MM.1S (cell line): ENCODE measurements around the gene PIKFYVE.

ENCODE experiments used
- EZH2 ChIP-seq: fragments of 300-600 bp; sonication (generic); optimal IDR thresholded peaks from 2 replicates; pipeline ENCODE3; 2017; ENCODE audit warnings: low read depth, mild to moderate bottlenecking, antibody characterized with exemption, low read length, mixed read lengths
- EZH2phosphoT487 ChIP-seq: fragments of 300-600 bp; sonication (generic); IDR thresholded peaks from 2 replicates; pipeline ENCODE4 v1.6.1; 2018; ENCODE audit warnings: antibody characterized with exemption, low read length
- TF ChIP-seq, protein P1 (sequence below): fragments of 300-600 bp; sonication (generic); IDR thresholded peaks from 2 replicates; pipeline ENCODE4 v1.5.1; 2016; ENCODE audit warnings: antibody characterized with exemption, low read length, mixed read lengths

DNA sequence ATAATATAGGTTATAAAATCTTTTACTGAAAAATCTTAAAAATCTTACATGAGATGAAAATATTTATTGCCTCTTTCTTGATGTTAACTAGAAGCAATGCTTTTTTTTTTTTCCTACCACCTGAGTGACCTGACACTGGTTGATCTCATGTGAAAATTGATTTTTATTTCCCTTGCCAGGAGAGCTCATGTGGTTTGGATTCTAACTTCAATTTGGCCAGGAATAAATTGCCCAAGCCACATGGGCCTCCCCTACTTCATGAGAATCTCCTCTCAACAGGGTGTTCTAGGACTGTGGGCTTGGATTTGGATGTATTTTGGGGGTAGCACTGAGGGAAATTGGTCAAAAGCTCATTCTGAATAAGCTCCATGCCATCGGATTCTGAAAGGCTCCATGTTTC lies 31.3 kb upstream of the PIKFYVE start:
- TF ChIP-seq, protein P1, sequence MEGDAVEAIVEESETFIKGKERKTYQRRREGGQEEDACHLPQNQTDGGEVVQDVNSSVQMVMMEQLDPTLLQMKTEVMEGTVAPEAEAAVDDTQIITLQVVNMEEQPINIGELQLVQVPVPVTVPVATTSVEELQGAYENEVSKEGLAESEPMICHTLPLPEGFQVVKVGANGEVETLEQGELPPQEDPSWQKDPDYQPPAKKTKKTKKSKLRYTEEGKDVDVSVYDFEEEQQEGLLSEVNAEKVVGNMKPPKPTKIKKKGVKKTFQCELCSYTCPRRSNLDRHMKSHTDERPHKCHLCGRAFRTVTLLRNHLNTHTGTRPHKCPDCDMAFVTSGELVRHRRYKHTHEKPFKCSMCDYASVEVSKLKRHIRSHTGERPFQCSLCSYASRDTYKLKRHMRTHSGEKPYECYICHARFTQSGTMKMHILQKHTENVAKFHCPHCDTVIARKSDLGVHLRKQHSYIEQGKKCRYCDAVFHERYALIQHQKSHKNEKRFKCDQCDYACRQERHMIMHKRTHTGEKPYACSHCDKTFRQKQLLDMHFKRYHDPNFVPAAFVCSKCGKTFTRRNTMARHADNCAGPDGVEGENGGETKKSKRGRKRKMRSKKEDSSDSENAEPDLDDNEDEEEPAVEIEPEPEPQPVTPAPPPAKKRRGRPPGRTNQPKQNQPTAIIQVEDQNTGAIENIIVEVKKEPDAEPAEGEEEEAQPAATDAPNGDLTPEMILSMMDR = no peak
- TF ChIP-seq EZH2 (no peak), EZH2phosphoT487 (no peak)
